Mesodermal cell (in vitro differentiated cells): Measurements from ENCODE around the gene EFNA5.

Experiments
- H3K27ac ChIP-seq: 2 replicates; pipeline ENCODE4 v1.7.0; 2013; ENCODE audit warnings: mild to moderate bottlenecking, low read depth, low read length, moderate library complexity; ENCODE audit not compliant: severe bottlenecking
- H3K36me3 ChIP-seq: 2 replicates; pipeline ENCODE4 v1.7.1; 2013; ENCODE audit warnings: mild to moderate bottlenecking, low read length, moderate library complexity; ENCODE audit not compliant: control insufficient read depth, insufficient read depth
- H3K4me1 ChIP-seq: one replicate; pipeline ENCODE4 v1.7.1; 2013; ENCODE audit warnings: mild to moderate bottlenecking, low read length; ENCODE audit not compliant: insufficient read depth, control insufficient read depth, poor library complexity, severe bottlenecking
- H3K4me3 ChIP-seq: 2 replicates; pipeline ENCODE4 v1.7.0; 2013; ENCODE audit warnings: low read length, control low read depth, mild to moderate bottlenecking; ENCODE audit not compliant: insufficient read depth, poor library complexity, severe bottlenecking; ENCODE audit errors: extremely low read depth
- H3K9me3 ChIP-seq: 2 replicates; pipeline ENCODE4 v1.7.1; 2013; ENCODE audit warnings: mild to moderate bottlenecking, low read length, moderate library complexity; ENCODE audit not compliant: control insufficient read depth
- WGBS, 2 experiments: methylation state at CpG; one replicate each; pipeline ENCODE4 v1.1.5; 2013; ENCODE audit warnings: missing lambda C conversion rate in 2 of 2; ENCODE audit not compliant: insufficient coverage in 2 of 2; 5-methylcytosine and 5-hydroxymethylcytosine counted together

EFNA5 gene

DNA sequence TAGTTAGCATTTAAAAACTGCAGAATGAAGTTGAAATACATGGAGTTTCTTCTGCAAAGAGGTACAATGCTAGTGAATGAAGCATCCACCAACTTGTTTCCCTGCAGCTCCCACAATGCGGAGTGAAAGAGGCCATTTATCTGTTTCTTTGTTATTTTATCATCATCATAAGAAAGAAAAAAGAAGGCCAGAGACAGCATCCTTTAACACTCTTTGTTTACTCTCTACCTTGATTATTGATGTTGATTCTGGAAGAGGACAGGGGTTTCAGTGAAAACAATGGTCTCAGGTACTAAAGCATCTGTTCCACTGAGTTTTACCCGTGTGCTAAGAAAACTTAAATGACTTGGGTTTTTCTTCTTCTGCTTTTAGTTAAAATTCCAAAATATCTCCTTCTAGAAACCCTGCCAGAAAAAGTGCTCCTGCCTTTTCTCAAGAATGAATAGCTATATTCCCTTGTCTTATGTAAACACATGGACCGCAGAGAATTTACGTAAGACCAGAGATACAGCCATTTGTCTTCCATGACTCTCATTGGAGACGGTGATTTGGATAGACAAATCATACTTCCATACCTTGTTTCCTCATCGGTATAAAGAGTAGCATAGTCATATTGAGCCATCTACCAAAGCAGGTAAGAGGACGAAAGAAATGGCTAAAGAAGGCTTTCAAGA, 81.1 kb downstream of the EFNA5 start:
- no peak overlapping the region for H3K27ac ChIP-seq
- H3K4me3 ChIP-seq = no peak overlapping the region
- H3K9me3 ChIP-seq = no peaks in the 10 kb centered on the region
- peaks cover 4% of the 10 kb centered on the region for H3K4me1 ChIP-seq
- 78 to 92% methylated on average over 5 of the region's 7 CpGs for WGBS, 2 experiments
- no peaks in the 10 kb centered on the region for H3K36me3 ChIP-seq

DNA sequence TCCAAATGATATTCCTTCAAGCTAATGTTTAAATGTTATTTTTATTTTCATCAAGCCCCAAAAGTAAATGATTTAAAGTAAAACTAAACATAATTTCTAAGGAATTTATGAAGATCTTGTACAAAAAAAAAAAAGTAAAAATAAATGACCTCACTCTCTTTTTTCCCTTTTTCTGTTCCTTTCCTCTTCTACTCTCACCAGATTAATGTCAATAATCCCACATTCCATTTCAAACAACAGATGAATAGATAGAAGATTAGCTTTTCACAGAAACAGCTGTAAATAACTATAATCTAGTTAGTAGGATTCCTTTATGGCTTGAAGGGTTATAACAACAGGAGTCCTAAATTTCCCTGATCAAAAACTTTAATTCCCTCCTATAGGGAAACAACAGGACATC, 88.1 kb downstream of the EFNA5 start:
- H3K4me1 ChIP-seq = no peaks in the 10 kb centered on the region
- H3K36me3 ChIP-seq = no peaks in the 10 kb centered on the region
- no peak overlapping the region for H3K4me3 ChIP-seq
- H3K27ac ChIP-seq = no peak overlapping the region
- no peaks in the 10 kb centered on the region for H3K9me3 ChIP-seq

- Histone ChIP-seq H3K4me1 (no peaks in the 10 kb centered on the region), H3K27ac (no peak overlapping the region), H3K36me3 (no peaks in the 10 kb centered on the region), H3K4me3 (no peak overlapping the region), H3K9me3 (no peaks in the 10 kb centered on the region)
- WGBS, 2 experiments = 76 to 84% methylated on average over 4 to 8 of the region's 8 CpGs
Measured at GRCh38 chr5:107580889-107581820, 89.6 kb downstream of the EFNA5 start.

DNA sequence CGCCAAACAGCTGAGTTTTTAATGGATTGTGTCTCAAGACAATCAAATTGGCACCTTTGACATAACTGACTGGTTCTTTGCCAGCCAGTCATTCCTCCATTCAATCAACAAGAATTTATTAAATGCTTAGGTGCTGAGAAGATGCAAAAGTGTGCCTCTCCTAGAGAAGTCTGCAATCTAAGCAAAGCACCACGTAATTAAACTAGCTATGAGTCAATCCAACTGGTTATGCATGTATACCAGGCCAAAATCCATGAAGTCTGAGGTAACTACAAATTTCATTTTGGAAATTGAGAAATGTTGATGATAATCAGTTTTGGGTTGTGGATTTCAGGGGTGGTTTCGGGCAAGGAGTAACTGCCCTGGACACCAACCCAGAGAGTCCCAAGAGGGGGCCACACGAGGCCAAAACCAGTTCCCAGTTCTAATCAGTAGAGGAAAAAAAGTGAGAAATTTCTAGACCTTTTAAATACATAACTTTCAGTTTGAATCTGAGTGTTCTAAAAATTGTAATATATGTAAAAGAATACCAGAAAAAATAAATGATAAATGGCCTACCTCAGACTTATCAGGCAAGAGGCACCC, 92.6 kb downstream of the EFNA5 start:
- WGBS, 2 experiments = 80 to 100% methylated on average over 1 to 2 of the region's 4 CpGs
- Histone ChIP-seq H3K4me3 (no peak overlapping the region), H3K9me3 (no peaks in the 10 kb centered on the region), H3K36me3 (no peaks in the 10 kb centered on the region), H3K4me1 (no peaks in the 10 kb centered on the region), H3K27ac (no peak overlapping the region)

DNA sequence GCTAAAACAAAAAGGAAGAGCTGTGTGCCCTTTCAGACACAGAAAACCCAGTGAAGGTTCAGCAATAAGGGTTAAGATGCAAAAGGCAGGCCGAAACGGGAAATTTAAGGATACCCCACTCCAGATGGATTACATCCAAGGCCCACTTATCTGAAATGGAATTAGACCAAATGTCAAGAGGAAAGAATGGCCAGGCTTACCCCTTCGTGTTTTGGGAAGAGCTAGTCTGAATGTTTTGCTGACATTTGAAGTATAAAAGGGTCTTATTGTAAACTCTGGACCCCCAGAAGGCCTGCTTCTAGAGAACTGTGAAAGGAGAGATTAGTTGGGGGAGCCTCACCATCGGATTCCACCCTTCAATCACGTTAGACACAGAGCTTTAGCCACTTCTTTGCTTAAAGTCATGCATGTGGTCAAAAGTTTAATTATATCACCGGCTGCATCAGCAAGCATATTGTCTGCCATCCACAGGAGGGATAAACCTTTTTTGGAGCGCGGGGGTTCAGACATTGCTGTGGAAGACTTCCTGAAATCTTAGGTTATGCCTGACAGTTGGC, 93.3 kb downstream of the EFNA5 start:
- no peak overlapping the region for H3K27ac ChIP-seq
- H3K4me1 ChIP-seq = no peaks in the 10 kb centered on the region
- H3K36me3 ChIP-seq = no peaks in the 10 kb centered on the region
- H3K4me3 ChIP-seq = no peak overlapping the region
- no peaks in the 10 kb centered on the region for H3K9me3 ChIP-seq
- WGBS, 2 experiments = 76 to 81% methylated on average over 4 to 7 of the region's 8 CpGs

GRCh38 chr5:107576736-107577393, 93.9 kb downstream of the EFNA5 start:
- no peaks in the 10 kb centered on the region for H3K4me1 ChIP-seq
- H3K27ac ChIP-seq = no peak overlapping the region
- no peaks in the 10 kb centered on the region for H3K36me3 ChIP-seq
- H3K4me3 ChIP-seq = no peak overlapping the region
- 83 to 100% methylated on average over 1 of the region's 3 CpGs for WGBS, 2 experiments
- H3K9me3 ChIP-seq = no peaks in the 10 kb centered on the region

- H3K9me3 ChIP-seq = no peaks in the 10 kb centered on the region
- no peak overlapping the region for H3K27ac ChIP-seq
- WGBS, 2 experiments = 87 to 94% methylated on average over 4 of the region's 4 CpGs
- H3K4me3 ChIP-seq = no peak overlapping the region
- H3K36me3 ChIP-seq = no peaks in the 10 kb centered on the region
- H3K4me1 ChIP-seq = peaks cover 7% of the 10 kb centered on the region
Measured at GRCh38 chr5:107576155-107576554, 94.6 kb downstream of the EFNA5 start.

GRCh38 chr5:107574287-107574686, 96.5 kb downstream of the EFNA5 start:
- Histone ChIP-seq H3K27ac (no peak overlapping the region), H3K4me1 (peaks cover 15% of the 10 kb centered on the region), H3K36me3 (no peaks in the 10 kb centered on the region), H3K9me3 (no peaks in the 10 kb centered on the region), H3K4me3 (no peak overlapping the region)
- no CpG with 5 or more reads among the region's 1 CpG for WGBS, 2 experiments

GRCh38 chr5:107572715-107573368, 97.9 kb downstream of the EFNA5 start:
- peaks cover 15% of the 10 kb centered on the region for H3K4me1 ChIP-seq

More at GRCh38 chr5:107572715-107573368, 97.9 kb downstream of the EFNA5 start:
- Histone ChIP-seq H3K4me3 (no peak overlapping the region), H3K27ac (no peak overlapping the region), H3K36me3 (no peaks in the 10 kb centered on the region), H3K9me3 (no peaks in the 10 kb centered on the region)
- WGBS, 2 experiments = 95 to 100% methylated on average over 4 to 5 of the region's 8 CpGs
